ENCODE data around the gene ZNF337. TPM values are rescaled to one million over a fixed set of nuclear protein-coding genes. Genes with fewer than 3 reads are reported as not detected.

Gene ZNF337
- total and polyA plus RNA-seq, 10 of the 15 experiments (the other 5 are each of a cell fraction or from before 2014, with no cell fraction given) = 0.60 to 16.8 (median 9.1) TPM

DNA sequence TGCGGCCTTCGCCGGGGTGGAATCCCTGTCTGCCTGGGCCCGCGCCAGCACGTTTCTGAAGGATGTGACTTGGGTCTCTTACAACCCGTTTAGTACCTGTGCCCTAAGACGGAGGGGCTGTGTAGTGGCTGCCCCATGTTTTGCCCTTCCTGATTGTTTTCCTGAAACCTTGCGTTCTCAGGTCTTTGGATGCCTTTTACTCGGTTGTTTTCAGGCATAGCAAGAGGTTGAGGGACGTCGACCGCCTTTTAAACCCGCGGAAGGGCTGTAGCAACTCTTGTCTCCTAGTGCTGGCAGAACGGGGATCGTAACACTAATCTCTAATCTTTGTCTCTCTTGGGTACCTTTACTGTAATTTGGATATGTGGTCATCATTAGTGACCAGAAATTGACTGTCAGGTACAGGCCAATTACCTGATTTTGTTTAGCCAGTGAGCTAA lies 72.1 kb downstream of the ZNF337 start:
- ChIA-PET RAD21 (ENCODE audit: unreplicated experiment) (interaction anchor here (0.5 kb wide), 1 partner anchor 234 kb away, joined by 5 read pairs; no protein-coding TSS in a partner anchor), CTCF (no interaction called here), POLR2A (no interaction called here), SMC1A (ENCODE audit: uncharacterized antibody, unreplicated experiment) (interaction anchor here (1.2 kb wide), 1 partner anchor 68 kb away, joined by 3 read pairs; no protein-coding TSS in a partner anchor)
- in situ Hi-C loops (cut with MboI) = loop anchor here (5.0 to 25.0 kb wide), 3 partner anchors 73 to 538 kb away; partner anchors contain the start of gene ZNF337
- Histone ChIP-seq H3K79me2 (ENCODE audit: control insufficient read depth, insufficient read depth, low read length) (peaks cover 20% of the 10 kb centered on the region), H3K27ac (ENCODE audit: control insufficient read depth, insufficient read depth) (peak overlapping the region; percentile 93), H4K20me1 (ENCODE audit: control insufficient read depth, insufficient read depth) (no peaks in the 10 kb centered on the region), H3K4me3 (peak overlapping the region; percentile 86), H3K36me3 (ENCODE audit: control insufficient read depth in 2 of 2, insufficient read depth in 2 of 2, low read length in 1 of 2) (no peaks in the 10 kb centered on the region), H3K9ac (ENCODE audit: control insufficient read depth, insufficient read depth, low read length) (peak overlapping the region; percentile 93), H3K4me2 (ENCODE audit: control insufficient read depth, insufficient read depth) (peak overlapping the region; percentile 97), H3K4me1 (ENCODE audit: control insufficient read depth, insufficient read depth, low read length) (peaks cover 3% of the 10 kb centered on the region; the same call in 1 of the 2 replicates), H3K9me3 (replicated peaks; ENCODE audit: control insufficient read depth, insufficient read depth, low read length) (peaks cover 2% of the 10 kb centered on the region; the same call in 1 of the 3 replicates), H2AFZ (ENCODE audit: control insufficient read depth, low read depth, low read length) (peak overlapping the region; percentile 86), H3K27me3 (replicated peaks in 1 of 2; ENCODE audit: control insufficient read depth in 2 of 2, insufficient read depth in 2 of 2, low read length in 1 of 2) (no peaks in the 10 kb centered on the region)
- TF ChIP-seq NR2F1 (conservative IDR thresholded peaks at IDR 0.05) (0 out of 2 replicates have a peak, but pooled peaks have one; percentile 14), RUNX3 (IDR thresholded peaks at IDR 0.05; ENCODE audit: low read length) (no peak), MLLT1 (IDR thresholded peaks at IDR 0.05) (peak; percentile 81), WRNIP1 (IDR thresholded peaks at IDR 0.05; ENCODE audit: borderline replicate concordance, low read depth, low read length) (no peak)
- DNase-seq (ENCODE audit: low read depth, low spot score) (peak; percentile 4), ATAC-seq (no peak), FAIRE-seq (peak; percentile 13)
- BruUV-seq (replicated peaks) = TSS peak; percentile 80
- intact Hi-C loops (cut with micrococcal nuclease; ENCODE audit: unreplicated experiment) = loop anchor here (1.0 to 10.0 kb wide), 3 partner anchors 72 to 310 kb away; partner anchors contain the start of gene ZNF337
- WGBS (ENCODE audit: insufficient coverage, insufficient replicate concordance, low lambda C conversion rate, missing lambda C conversion rate) = 29% methylated on average over 17 of the region's 17 CpGs

Small RNAs within 50 kb of the gene (small RNA-seq; reads per million reads assigned to genes)
- gene RN7SL594P = not detected

Other genes starting within 250 kb of the ZNF337 start
- gene NINL, start 111.3 kb downstream of the ZNF337 start, total RNA-seq (2014; rRNA removed) = 0.11 TPM in 2 replicates
- gene NINL, start 111.3 kb downstream of the ZNF337 start, total RNA-seq (2014; rRNA removed; fragmentation: Illumina TruSeq; extraction: Trizol) = 0.31 TPM in 1 of 2 replicates, not detected in the other
- 0.23 and 0.29 TPM in 2 replicates for gene NINL, start 111.3 kb downstream of the ZNF337 start, total RNA-seq (2021)
- gene NINL, start 111.3 kb downstream of the ZNF337 start, polyA plus RNA-seq (2011; rRNA removed) = 0.12 and 0.29 TPM in 2 replicates
- gene NINL, start 111.3 kb downstream of the ZNF337 start, polyA plus RNA-seq (2014; fragmentation: Illumina TruSeq; extraction: Trizol) = 0.07 TPM in 1 of 2 replicates, not detected in the other
- gene NINL, start 111.3 kb downstream of the ZNF337 start, polyA plus RNA-seq (2014; fragmentation: Nextera tagmentation; extraction: Ambion mirVana) = under 1 TPM in 1 of 2 experiments, not detected in 1; 0.04 TPM
- 0.01 and 0.77 TPM in 2 replicates for gene NINL, start 111.3 kb downstream of the ZNF337 start, polyA plus RNA-seq (2014; rRNA removed)
- under 1 TPM; 0.09 to 0.25 TPM for gene NINL, start 111.3 kb downstream of the ZNF337 start, polyA plus RNA-seq (2016; fragmentation: Nextera tagmentation; extraction: Ambion mirVana)
- 4.7 and 5.8 TPM in 2 replicates for gene NANP, start 72.8 kb downstream of the ZNF337 start, total RNA-seq (2014; rRNA removed)
- gene NANP, start 72.8 kb downstream of the ZNF337 start, total RNA-seq (2014; rRNA removed; fragmentation: Illumina TruSeq; extraction: Trizol) = 5.1 and 5.2 TPM in 2 replicates
- 4.6 and 5.1 TPM in 2 replicates for gene NANP, start 72.8 kb downstream of the ZNF337 start, total RNA-seq (2021)
- 5.7 and 7.3 TPM in 2 replicates for gene NANP, start 72.8 kb downstream of the ZNF337 start, polyA plus RNA-seq (2011; rRNA removed)
- gene NANP, start 72.8 kb downstream of the ZNF337 start, polyA plus RNA-seq (2014; fragmentation: Illumina TruSeq; extraction: Trizol) = 6.5 and 7.6 TPM in 2 replicates
- gene NANP, start 72.8 kb downstream of the ZNF337 start, polyA plus RNA-seq (2014; fragmentation: Nextera tagmentation; extraction: Ambion mirVana) = 1 to 10 TPM; 4.2 to 4.6 TPM
- 4.1 and 4.4 TPM in 2 replicates for gene NANP, start 72.8 kb downstream of the ZNF337 start, polyA plus RNA-seq (2014; rRNA removed)
- 1 to 10 TPM; 5.4 to 6.7 TPM for gene NANP, start 72.8 kb downstream of the ZNF337 start, polyA plus RNA-seq (2016; fragmentation: Nextera tagmentation; extraction: Ambion mirVana)